OCI-M2 (cell line): ENCODE data around the gene ANTXRL.
"Not testable (repeated sequence)": the region's sequence is repeated elsewhere in the genome, so short reads cannot be mapped to it uniquely, and the experiment has no call there.

Experiments used
- DNase-seq: peaks from one replicate; lab custom pipeline; 2025; ENCODE audit not compliant: unreplicated experiment; lab: John Stamatoyannopoulos, UW

The ANTXRL gene

DNA sequence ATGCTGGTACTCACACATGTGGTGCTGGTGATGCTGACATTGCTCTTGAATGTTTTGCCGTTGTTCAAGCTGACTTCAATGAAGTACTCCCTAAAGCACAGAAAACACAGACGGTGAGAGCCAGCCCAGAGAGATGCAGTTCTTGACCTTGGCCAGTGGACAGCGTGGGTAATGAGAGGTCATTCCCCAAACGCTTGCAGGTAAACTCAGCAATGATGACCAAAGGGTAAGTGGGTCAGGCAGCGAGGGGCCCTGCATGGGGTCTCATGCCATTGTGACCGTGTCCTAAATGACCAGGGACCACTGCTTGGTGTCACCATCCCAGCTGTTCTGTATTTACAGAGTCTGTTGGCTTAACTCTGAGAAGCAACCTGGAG, 32.8 kb upstream of the ANTXRL start:
- DNase-seq, result no peak

DNA sequence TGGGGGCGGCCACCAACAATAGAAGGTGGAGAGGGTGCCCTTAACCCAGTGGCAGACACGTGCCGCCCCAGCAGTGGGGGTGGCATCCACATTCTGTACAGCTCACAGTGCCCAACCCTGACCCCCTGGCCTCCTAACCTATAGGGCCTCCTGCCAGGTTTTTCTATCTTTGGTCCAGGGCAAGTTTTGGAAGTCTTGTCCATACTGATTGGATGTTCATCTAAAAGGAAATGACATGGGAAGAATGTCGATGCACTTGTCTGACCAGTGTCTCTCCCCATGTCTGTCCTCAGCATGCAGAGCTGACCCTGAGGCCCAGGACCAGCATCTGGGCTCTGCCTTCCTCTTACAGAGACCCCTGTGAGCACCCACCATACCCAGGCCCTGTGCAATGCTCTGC, 32.3 kb upstream of the ANTXRL start:
- DNase-seq, result no peak

GRCh38 chr10:46255210-46255609, 31.6 kb upstream of the ANTXRL start:
- not testable (repeated sequence) for DNase-seq

DNA sequence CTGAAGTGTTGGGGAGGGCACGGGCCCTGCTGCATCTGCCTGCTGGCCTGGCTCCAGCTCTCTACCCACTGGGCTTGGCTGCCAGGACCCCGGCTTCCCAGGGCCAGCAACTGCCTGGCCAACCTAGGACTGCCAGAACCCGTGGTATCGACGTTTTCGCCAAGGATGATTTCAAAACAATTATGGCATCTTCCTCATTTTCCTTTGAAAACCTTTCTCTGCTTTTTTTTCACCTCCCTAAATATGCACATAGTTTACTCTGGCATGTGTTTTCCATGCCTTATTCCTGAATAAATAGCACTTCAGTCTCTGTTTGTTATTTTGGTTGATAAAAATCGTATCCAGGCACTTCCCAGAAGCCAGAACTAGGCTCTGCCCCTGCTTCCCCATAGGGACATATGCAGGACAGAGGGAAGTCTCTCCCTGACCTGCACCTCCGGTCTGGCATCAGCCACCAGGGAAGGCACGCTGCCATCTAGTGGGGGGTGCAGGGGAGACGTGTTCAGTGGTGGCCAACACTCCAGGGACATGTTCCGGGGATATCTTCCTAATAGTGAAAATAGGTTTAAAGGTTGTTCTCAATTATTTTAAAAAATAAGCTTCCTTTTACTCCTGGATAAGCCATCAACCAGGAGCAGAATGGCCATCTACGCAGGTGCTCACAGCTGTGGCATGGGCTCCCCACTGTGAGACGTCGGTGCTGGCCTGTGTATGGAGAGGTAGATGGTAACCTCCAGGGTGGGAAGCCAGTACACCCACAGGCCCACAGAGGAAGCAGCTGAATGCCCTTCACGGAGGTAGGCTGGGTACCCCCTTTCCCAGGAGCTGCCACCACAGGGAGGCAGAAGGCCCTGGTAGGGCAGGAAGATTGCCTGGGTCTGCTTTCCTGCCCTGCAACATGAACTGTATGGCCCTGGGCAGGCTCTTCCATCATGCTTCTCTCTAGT, 30.7 kb upstream of the ANTXRL start:
- DNase-seq, result no peak

GRCh38 chr10:46257099-46257498, 29.7 kb upstream of the ANTXRL start:
- DNase-seq, result no peak

DNA sequence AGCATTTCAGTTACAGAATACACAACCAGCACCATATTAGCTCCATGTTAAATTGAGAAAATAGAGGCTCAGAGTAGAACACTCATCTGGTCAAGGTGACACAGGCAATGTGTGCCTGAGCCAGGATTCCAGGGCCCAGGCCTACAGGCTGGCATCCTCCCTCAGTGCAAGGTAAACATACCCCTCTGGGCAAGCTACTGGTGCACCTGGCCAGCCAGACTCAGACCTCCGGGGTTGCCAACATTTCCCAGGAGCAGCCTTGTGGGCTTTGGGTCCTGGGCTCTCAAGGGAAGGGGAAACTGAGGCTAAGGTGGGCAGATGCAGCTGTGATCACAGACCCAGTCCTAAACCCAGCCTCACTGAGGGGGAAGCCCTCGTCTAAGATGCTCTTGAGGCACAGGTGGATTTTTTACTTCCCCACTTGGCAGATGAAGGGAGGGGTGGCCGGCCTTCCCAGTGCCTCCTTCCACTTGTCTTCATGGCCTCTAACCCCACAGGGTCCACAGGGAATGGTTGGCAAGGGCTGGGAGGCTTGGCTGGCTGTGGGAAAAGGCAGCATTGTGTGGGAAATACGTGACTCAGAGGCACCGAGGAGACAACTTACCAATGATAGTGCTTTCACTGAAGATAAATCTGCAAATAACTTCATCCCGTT, 23.8 kb upstream of the ANTXRL start:
- DNase-seq, result not testable (repeated sequence)

DNA sequence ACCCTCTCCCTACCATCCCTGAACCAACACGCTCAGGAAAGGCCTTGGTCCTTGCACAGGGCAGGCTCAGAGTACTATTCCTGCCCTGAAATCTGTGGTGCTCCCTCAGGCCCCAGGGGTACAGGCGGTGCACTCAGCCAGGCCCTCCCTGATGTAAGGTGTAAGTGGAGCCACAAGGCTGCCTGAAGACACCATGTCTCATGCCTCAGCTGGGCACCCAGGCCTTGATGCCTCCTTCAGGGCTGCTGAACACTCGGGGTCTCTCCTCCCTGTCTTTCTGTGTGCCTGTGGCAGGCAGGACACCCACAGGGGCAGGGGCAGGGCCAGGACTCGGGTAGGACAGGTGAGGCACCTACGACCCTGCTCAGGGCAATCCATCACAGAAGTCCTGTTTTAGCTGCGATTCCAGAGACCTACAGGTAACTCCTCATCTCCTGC, 22.9 kb upstream of the ANTXRL start:
- no peak for DNase-seq

GRCh38 chr10:46264336-46264735, 22.5 kb upstream of the ANTXRL start:
- DNase-seq, result no peak

DNA sequence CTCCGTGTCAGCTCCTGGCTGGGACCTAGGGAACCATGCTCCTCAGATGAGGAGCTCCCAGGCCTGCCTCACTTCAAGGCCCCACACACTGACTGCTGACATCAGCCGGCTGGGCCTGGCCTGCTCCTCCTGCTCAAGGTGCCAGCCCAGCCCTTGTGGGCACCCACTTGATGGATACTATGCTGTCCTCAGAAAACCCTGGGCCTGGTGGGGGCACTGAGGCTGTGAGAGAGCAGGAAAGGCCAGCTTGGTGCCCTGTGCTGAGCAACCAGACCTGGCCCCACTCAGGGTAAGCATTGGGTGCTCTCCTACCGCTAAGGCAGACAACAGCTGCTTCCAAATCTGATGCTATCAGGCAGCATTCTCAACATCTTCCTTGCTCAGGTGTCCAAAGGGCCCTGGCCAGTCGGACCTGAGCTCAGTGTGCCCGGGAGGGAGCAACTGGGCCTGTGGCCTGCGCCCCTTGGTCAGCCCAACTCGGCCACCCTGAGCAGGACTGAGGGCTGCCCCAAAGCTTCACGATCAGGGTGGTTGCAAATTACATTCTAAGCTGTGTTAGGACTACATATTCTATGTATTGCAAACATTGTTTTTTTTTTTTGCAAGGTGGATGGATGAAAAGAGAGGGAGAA, 21.9 kb upstream of the ANTXRL start:
- no peak for DNase-seq

DNA sequence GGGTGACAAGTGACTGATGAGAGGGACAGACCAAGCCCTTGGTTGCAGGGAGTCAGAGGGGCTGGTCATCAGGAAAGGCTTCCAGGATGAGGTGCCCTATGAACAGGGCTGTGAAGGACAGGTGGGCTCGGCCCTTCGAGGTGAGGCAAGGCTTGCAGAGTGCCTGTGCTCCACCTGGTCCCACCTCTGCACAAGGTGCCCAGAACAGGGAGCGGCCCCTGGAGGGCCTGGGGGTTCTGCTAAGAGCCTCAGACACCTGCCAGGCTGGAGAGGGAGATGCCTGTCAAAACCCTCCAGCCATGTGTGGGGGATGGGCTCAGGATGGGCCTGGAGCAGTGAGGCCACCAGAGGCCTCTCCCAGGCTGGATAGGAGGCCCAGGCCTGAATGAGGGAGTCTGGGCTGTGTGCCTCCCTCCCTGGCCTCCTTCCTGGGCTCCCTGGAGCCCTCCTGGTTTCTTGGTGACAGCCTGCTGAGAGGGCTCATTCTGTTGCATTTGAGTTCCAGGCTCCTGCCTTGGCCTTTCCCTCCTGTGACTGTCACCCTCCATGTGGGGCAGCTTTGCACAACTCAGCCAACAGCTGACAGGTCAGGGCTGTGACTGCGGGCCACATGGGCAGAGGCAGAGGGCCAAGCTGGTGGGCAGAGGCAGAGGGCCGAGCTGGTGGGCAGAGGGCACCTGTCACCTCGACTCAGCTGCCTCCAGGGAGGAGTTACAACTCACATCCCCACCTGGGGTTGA, 21.1 kb upstream of the ANTXRL start:
- not testable (repeated sequence) for DNase-seq

DNA sequence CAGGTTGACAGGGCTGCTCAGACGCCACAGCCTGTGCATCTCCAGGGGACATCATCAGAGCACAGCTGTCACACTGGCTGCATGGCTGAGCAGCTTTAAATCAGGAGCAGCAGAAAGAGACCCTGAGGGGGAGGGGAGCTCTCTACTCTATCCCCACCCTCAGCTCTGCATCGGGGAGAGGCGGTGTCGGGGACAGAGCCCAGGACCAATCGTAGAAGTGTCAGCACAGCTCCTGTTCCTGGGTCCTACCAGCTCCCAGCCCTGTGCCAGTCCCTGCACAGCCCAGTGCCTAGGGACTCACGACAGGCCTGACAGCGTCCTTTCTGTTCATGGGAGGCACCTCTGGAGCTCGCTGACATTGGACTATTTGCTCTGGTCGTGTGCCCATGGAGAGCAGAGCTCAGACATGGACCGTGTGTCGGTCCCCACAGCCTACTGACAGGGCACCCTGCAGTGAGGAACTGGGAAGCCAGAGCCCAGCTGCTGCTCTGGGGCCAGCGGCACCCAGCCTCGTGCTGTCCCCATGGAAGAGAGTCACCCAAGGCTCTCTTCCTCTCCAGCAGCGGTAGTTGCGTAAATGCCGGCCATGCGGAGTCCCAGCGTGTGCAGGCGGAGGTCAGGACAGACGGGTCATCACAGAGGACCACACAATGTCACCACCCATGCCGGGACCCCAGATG, 20.4 kb upstream of the ANTXRL start:
- DNase-seq, result no peak

DNA sequence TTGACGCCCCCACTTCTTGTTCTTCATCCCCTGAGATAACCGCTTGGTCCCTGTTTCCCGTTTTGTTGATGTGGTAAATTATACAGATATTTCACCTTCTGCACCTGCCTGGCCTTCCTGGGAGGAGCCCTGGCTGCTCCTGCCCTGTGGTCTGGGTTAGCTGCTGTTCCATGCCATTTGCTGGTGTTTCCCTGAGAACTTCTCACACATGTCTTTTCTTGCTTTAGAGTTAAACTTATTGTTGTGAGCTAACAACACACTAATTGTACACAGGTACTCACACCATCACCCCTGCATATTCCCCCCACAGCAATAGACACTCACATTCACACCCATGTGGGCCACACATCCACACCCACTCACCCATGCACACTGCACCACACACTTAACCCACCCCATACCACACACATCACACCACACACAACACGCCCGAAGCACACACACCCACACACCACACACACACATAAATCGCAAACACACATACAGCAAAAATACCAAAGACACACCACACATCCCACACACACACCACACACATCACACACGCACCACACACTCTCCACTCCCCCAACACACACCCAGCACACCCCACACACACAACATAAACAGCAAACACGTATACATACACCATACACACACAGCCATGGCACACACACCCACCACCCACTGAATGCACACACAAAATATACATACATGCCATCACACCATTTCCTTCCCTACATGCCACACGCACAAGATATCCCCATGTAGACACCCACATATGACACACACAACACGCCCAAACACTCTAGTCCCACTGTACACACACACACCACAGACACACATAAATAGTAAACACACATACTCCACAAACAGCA, 19.4 kb upstream of the ANTXRL start:
- DNase-seq, result no peak

- no peak for DNase-seq
These were observed 18.5 kb upstream of the ANTXRL start for GRCh38 chr10:46268076-46268881.

DNA sequence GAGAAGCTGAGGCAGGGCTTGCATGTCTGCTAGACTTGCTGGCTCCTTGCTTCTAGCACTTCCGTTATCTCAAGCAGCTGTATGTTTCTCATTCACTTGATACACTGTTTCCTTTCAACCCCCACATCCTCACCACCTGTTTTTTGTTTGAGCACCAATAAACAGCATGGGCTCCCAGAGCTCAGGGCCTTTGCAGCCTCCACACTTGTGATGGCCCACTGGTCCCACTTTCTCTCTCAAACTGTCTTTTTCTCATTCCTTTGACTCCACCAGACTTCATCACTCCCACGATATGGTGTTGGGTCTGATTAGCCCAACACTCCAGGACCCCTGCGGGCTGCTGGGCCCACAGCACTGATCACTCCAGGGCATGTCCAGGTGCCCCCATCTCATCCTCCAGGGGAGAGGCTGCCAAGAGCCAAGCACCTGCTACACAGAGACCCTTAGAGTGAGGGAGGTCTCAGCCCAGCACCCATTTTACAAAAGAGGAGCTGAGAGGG, 17.2 kb upstream of the ANTXRL start:
- DNase-seq, result not testable (repeated sequence)

- no peak for DNase-seq
These were observed 16.5 kb upstream of the ANTXRL start for GRCh38 chr10:46270086-46270811.

DNA sequence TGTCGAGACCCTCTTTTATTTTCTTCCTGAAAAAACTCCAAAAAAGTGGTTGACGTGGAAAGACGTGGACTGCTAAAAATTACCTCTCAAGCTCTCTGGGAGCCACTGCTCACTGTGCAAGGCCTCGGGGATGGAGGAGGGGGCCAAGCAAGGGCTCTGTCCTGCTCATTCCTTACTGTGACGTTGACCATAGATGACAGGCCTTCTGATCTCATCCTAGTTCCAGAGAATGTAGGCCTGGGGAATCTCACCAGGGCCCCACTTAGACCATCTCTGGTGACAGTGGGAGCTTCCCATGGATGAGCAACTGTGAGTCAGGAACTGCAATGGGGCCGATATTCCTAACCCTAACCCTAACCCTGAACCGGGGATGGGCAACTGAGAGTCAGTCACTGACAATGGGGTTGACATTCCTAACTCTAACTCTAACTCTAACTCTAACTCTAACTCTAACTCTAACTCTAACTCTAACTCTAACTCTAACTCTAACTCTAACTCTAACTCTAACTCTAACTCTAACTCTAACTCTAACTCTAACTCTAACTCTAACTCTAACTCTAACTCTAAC, 15.8 kb upstream of the ANTXRL start:
- DNase-seq, result not testable (repeated sequence)

DNA sequence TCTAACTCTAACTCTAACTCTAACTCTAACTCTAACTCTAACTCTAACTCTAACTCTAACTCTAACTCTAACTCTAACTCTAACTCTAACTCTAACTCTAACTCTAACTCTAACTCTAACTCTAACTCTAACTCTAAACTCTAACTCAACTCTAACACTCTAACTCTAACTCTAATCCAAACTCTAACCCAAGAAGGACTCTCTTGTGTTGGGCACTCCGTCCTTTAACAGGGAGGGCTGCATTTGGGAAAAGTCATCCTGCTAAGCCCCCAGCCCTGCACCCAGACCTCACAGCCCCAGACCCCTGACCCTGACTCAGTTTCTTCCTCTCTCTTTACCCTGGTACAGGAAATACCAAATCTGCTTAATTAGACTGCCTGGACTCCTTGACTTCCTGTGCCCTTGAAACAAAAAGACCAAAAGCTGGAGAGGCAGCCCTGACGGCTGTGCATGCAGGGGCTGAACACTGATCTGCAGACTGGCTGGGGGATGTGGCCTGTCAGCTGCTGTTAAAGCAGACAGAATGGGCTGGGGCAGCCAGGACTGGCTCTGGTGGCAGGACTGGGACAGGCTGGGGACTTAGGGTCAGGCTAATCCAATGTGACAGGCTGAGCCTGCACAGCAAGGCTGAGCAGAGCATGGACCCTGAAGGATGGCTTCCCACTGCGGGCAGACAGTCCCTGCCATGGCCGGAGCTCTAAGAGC, 14.8 kb upstream of the ANTXRL start:
- not testable (repeated sequence) for DNase-seq
